HL-60 (cell line): ENCODE results near the gene EDC3.
A peak's percentile ranks its signal among the peaks of the same experiment; 100 is the strongest.

Experiments used
- DNase-seq, 2 experiments: peaks; one replicate each; pipeline ENCODE4 v3.0.0-alpha.2; 2010 to 2020; ENCODE audit warnings: low read depth in 1 of 2, low spot score in 1 of 2
- H3K27ac ChIP-seq: fragments of 250-450 bp; sonication (Bioruptor Pico); replicated peaks from 2 replicates; pipeline ENCODE4 v1.5.1; 2020; ENCODE audit warnings: mild to moderate bottlenecking, moderate library complexity
- H3K27me3 ChIP-seq: fragments of 250-450 bp; sonication (Bioruptor Pico); 2 replicates; pipeline ENCODE4 v1.5.1; 2021; ENCODE audit warnings: mild to moderate bottlenecking, moderate library complexity; ENCODE audit not compliant: insufficient read depth, poor library complexity, severe bottlenecking
- H3K4me3 ChIP-seq: replicated peaks from 2 replicates; pipeline ENCODE4 v1.5.1; 2011; ENCODE audit warnings: mild to moderate bottlenecking, control low read depth, low read length; ENCODE audit not compliant: insufficient read depth
- CTCF ChIP-seq: IDR thresholded peaks from one replicate; pipeline ENCODE4 v1.5.1; 2011; ENCODE audit warnings: low read length, control low read depth, inconsistent platforms; ENCODE audit not compliant: insufficient read depth
- GABPA ChIP-seq: IDR thresholded peaks from 2 replicates; pipeline ENCODE4 v1.6.1; 2012; ENCODE audit warnings: low read depth
- POLR2AphosphoS5 ChIP-seq: IDR thresholded peaks from 2 replicates; pipeline ENCODE4 v1.6.1; 2012; ENCODE audit warnings: low read depth
- SPI1 ChIP-seq: IDR thresholded peaks from 2 replicates; pipeline ENCODE4 v1.6.1; 2012; ENCODE audit warnings: low read depth, mild to moderate bottlenecking, borderline replicate concordance
- TF ChIP-seq, protein P1 (sequence below): IDR thresholded peaks from 2 replicates; pipeline ENCODE4 v1.6.1; 2012; ENCODE audit warnings: low read depth; ENCODE audit not compliant: insufficient replicate concordance

Gene EDC3

DNA sequence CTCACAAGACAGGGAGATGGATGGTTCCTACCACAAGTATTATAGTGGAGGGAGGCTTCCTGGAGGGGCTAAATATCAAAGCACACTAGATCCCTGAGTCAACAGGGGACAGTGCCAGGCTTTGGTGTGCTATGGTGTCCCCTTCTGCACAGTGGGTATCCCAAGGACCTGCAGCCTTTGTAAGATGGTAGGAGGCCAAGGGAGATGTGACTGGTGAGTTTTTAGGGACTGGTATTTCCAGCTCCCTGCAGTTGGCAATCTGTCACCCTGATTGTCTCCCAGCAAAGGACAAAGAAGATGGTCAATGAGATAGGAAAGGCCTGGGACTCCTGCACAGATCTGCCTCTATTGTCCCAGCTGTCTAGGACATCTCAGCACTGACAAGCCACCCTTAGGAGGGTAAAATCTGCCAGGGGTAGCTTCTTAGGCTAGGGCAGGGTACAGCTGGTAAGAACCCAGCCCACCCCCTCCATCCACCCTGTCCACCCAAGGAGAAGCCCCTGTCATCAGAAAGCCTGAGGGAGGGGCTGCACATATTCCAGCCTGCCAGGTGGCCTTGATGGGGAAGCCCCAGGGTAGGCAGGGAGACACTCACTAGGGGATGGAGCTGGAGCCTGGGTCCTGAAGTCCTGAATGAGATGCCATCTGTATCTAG, 28.9 kb upstream of the EDC3 start:
- no peak overlapping the region for H3K27ac ChIP-seq

GRCh38 chr15:74723754-74724334, 28.0 kb upstream of the EDC3 start:
- TF ChIP-seq GABPA (no peak), POLR2AphosphoS5 (no peak), CTCF (no peak), SPI1 (no peak)
- TF ChIP-seq, protein P1, sequence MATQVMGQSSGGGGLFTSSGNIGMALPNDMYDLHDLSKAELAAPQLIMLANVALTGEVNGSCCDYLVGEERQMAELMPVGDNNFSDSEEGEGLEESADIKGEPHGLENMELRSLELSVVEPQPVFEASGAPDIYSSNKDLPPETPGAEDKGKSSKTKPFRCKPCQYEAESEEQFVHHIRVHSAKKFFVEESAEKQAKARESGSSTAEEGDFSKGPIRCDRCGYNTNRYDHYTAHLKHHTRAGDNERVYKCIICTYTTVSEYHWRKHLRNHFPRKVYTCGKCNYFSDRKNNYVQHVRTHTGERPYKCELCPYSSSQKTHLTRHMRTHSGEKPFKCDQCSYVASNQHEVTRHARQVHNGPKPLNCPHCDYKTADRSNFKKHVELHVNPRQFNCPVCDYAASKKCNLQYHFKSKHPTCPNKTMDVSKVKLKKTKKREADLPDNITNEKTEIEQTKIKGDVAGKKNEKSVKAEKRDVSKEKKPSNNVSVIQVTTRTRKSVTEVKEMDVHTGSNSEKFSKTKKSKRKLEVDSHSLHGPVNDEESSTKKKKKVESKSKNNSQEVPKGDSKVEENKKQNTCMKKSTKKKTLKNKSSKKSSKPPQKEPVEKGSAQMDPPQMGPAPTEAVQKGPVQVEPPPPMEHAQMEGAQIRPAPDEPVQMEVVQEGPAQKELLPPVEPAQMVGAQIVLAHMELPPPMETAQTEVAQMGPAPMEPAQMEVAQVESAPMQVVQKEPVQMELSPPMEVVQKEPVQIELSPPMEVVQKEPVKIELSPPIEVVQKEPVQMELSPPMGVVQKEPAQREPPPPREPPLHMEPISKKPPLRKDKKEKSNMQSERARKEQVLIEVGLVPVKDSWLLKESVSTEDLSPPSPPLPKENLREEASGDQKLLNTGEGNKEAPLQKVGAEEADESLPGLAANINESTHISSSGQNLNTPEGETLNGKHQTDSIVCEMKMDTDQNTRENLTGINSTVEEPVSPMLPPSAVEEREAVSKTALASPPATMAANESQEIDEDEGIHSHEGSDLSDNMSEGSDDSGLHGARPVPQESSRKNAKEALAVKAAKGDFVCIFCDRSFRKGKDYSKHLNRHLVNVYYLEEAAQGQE = no peak
- no peak overlapping the region for H3K27ac ChIP-seq
- peaks cover 19% of the 10 kb centered on the region for H3K27me3 ChIP-seq
- H3K4me3 ChIP-seq = no peak overlapping the region
- peak in 1 of 2 experiments; percentile 22 for DNase-seq

More for the DNA sequence above, 28.9 kb upstream of the EDC3 start:
- Histone ChIP-seq H3K27me3 (peaks cover 19% of the 10 kb centered on the region), H3K4me3 (no peak overlapping the region)
- TF ChIP-seq SPI1 (no peak), GABPA (no peak), CTCF (no peak), POLR2AphosphoS5 (no peak)
- TF ChIP-seq, protein P1 = no peak
- no peak for DNase-seq

- DNase-seq = no peak
- Histone ChIP-seq H3K4me3 (no peak overlapping the region), H3K27me3 (peaks cover 19% of the 10 kb centered on the region), H3K27ac (no peak overlapping the region)
- TF ChIP-seq GABPA (no peak), SPI1 (no peak), POLR2AphosphoS5 (no peak), CTCF (no peak)
- TF ChIP-seq, protein P1 = no peak
These were observed 27.4 kb upstream of the EDC3 start for GRCh38 chr15:74723187-74723586.
